ENCODE measurements around the gene AFAP1. TPM values are rescaled to one million over a fixed set of nuclear protein-coding genes. Genes with fewer than 3 reads are reported as not detected.

Gene AFAP1
- total RNA-seq, 1 donor from 2014 or later = 6.7 TPM

DNA sequence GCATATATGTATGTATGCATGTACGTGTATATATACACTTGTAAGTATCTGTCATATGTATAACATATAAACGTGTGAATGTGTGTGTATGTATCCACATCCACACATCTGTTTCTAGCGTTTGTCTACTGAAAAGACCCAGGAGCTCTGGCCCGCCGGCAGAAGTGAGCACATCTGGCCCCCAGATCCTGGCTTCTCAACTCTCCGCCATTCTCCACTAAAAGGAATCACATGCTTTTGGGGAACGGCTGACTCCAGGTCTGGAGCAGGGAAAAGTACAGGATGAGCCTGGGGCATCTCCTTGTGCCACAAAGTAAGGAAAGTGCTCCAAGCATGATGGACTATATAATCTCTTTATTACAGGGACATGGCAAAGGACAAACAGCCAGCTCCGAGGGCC is 143.7 kb downstream of the AFAP1 start:
- intact Hi-C loops (cut with micrococcal nuclease) = no loop called here

DNA sequence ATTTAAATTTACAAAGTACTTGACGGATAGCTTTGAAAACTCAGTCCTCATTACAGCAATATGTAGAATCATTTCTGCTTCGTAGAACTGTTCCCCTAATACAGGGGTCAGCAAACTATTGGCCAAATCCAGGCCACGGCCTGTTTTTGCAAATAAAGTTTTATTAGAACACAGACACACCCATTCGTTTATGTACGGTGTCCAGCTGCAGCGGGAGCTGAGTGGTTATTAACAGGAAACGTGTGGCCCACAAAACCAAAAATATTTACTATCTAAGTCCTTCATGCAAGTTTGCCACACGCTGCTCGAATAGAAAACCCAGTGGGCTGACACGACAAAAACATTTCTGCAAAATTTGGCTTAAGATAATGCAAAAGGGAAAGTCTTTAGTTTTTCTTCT is 146.5 kb downstream of the AFAP1 start:
- intact Hi-C loops (cut with micrococcal nuclease) = no loop called here

DNA sequence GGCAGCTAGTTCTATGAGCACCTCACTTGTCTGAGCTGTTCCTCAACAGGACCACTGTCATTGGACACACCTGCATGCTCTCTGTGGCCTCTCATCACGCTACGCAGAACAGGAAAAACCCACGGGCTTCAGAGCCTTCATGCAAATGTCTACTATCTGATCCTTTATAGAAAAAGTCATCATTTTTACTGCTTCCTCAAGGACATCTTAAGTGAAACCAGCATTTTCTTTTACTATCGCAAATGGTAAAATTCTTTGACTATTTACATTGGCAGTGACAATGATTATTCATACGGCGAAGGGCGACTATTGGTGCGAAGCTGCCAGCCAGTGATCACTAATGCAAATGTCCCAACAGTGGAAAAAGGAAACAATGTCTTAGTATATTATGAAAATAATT is 147.0 kb downstream of the AFAP1 start:
- intact Hi-C loops (cut with micrococcal nuclease) = no loop called here

DNA sequence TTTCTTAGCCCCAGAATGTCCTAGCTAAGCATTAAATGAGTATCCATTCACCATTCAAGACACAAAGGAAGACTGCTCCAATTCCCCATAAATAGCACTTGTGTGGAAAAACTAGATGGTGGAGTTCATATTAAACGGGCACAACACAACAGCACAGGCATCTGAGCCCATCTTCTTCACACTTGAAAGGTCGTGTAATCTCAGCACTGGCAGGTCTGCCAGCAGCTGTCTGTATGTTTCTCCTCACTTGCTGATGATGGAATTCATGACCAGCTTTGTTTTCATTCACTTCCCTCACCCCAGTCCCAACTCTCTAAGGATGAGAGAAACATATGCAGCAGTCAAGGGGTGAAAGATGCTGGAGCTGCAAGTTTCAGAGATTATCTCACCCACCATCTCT is 148.7 kb downstream of the AFAP1 start:
- intact Hi-C loops (cut with micrococcal nuclease) = no loop called here

DNA sequence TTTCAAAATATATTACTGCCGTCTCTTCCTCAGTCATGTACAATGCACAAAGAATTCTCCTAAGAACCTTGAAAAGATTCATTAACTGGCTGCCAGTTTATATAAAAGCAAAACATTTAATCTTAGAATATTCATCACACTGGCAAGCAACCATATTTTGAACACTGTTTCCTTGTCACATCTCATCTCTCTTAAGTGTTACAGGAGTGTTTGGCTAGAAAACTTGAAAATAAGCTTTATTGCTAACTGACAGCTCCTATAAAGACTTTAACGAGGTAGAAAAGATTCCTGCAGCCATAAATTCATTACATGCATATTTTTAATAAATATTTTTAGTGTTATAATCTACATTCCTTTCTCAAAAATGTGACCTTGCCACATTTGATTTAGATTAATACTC is 149.6 kb downstream of the AFAP1 start:
- intact Hi-C loops (cut with micrococcal nuclease) = no loop called here

DNA sequence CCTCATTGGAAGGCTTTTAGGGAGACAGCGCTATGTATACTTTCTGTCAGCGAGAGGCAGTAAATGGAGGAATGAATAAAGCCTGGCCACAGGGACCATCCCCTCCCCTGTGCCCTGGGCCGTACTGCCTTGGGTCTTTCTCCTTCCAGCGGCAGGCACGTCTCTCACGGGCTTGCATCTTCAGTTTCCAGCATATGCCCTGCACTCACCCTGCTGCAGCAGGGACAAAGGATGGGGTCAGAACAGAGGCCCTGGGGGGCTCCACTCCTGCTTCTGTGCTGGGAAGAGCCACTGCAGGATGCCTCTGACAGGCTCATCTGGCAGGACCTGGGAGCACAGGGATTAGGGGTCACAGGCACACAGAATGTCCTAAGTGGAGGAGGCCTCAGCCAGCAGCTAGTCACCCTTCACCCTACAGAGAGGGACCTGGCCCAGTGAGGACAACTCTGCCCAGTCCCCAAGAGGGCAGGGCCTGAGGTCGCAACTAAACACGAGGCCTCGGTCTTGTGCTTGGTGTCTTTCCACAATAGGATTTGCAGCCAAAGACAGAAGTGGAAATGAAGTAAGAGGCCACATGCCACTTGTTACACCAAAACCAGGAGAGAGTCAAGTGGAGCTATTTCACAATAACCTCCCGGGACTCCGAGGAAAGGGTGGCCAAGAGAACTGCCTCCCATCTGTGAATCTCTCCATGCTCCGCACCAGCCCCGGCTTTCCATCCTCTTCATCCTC is 150.8 kb downstream of the AFAP1 start:
- intact Hi-C loops (cut with micrococcal nuclease) = no loop called here

DNA sequence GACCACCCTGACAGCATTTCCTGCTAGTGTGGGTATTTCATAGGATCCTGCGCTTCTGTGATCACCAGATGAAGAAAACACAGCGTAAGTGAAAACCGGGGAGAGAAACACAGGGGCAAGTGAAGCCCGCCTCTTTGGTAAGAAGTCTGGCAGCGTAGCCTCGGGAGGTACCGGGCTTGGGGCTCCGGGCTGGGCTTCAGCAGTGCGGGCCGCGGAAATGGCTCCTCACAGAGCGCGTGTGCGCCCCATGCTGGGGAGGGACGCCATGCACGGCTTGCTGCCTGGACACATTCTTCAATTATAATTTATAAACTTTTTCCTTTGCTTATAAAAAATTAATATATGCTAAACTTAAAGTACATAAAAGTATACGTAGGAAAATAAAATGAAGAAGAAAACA is 151.5 kb downstream of the AFAP1 start:
- intact Hi-C loops (cut with micrococcal nuclease) = no loop called here

DNA sequence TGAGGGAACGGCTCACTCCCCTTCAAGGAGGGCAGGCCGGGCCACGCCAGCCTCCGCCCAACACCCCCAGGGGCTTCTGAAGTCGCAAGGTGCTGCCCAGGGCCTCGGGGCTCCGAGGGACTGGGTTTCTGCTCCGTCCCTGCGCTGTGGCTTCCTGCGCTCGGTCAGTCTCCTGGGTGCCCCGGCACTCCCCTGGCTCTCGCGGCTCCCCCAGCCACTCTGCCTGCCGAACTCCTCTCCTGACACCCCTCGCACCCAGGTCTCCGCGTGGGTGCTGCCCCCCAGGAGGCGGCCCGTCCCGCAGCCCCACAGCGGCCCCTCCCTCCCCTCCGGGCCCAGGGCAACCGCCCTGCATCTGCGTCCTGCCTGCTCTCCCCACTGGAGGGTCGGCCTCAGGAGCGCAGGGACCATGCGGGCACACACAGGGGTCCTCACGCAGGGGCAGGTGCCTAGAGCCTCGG is 151.9 kb downstream of the AFAP1 start:
- intact Hi-C loops (cut with micrococcal nuclease) = no loop called here

DNA sequence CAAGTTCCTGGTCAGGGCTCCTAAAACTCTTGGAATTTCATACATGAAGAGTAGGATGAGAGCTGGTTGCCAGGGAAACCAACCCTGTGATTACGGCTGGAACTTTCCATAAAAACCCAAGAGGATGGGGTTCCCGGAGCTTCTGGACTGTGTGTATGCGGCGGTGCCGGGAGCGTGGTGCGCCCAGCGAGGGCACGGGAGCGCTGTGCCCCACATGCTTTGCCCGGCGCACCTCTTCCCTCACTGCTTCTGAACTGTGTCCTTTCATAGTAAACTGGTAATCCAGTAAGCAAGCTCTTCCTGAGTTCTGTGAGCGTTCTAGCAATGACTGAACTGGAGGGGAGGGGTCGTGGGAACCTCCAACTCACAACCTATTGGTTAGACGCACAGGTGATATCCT is 152.6 kb downstream of the AFAP1 start:
- intact Hi-C loops (cut with micrococcal nuclease) = no loop called here

DNA sequence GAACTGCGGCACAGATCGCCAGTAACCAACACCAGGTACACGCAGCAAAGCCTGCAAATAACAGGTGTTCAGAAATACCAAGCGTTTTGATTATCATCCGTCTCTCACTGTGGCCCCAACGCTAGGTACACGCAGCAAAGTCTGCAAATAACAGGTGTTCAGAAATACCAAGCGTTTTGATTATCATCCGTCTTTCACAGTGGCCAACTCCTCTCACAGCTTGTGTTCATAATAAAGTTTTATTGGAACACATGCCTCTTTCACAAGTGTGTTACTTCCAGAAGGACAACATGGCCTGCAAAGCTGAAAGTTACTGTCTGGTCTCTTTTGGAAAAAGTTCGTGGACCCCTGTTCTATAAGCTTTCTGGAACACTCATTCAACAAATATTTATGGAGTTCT is 153.1 kb downstream of the AFAP1 start:
- intact Hi-C loops (cut with micrococcal nuclease) = no loop called here

DNA sequence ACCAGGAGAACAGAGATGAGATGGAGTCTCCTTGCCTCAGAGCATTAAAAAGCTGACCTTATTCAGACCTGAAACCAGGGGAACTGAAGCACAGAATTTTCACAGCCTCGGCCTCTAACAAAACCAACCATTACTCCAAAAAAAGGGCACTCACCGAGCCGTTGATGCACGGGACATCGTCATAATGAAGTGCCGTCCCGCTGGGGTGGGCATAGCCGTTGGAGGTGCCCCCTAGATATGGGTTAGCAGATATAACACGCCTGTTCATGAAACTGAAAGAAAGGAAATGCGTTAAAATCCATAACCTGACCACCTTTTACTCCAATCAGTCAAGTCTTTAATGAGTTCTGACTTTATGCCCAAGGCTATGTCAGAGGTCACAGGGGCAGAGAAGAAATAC is 153.6 kb downstream of the AFAP1 start:
- intact Hi-C loops (cut with micrococcal nuclease) = no loop called here

DNA sequence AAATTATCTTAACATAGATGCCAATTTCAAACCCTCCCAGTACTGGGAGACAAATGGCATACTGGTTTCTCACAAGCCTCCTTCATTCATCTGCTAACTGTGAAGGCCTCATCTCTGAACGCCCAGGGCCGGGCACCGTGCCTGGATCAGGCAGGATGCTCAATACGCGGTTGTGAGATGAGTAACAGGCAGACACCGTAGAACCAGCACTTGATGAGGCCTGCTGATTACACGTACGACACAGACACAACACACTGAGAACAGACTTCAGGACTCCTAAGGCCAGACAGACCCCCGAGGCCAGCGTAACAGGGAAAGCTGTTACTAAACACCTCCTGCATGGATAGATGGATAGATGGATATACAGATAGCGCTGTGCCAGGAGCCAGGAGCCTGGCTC is 154.6 kb downstream of the AFAP1 start:
- intact Hi-C loops (cut with micrococcal nuclease) = no loop called here

DNA sequence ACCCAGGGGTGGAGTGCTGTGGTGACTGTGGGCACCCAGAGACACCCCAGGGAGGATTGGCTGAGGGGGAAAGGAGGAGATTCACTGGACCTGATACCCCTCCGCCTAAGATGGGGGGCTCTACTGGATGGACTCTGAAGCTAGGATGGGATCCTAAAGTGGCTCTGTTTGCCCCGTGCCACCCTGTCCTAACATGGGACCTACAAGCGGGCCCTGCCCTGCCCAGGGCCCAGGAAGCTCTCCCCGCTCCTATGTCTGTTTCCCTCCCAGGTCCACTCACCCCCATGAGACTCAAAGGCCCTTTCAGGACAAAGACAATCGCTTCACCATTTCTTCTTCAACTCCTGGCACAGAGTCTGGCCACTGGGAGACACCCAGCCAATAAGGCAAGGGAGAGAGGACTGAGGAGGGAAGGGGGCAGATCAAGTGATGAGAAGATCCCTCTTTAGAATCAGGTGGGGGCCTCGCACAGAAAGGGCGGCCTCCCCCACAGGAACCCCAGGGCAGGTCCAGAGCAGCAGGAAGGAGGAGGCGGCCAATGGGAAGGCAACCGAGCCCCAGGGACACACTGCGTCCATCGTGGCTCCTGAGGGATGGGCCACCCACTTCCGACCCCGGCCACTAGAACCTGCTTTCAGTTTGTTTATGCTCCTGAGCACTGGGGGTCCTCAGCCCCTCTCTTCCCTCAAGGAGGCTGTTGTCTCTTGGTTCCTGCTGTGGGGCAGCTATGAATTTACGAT is 155.4 kb downstream of the AFAP1 start:
- intact Hi-C loops (cut with micrococcal nuclease) = no loop called here

DNA sequence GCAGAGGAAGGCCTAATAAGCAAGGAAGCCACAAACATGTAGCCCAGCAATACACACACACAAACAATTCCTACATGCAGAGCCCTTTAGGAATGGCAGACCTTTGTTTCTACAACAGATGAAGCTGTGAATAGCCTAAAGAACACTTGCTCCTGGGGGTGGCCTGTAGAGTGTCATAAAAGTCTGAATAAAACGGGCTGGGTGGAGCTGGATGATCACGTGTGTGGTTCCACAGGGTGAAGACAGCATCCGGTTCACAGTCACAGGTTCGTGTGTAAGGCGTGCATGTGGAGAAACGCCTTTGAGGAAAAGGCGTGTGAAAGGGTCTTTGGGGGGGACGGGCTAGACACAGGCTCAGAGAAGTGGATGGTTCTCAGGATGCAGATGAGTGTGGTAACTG is 156.1 kb downstream of the AFAP1 start:
- intact Hi-C loops (cut with micrococcal nuclease) = no loop called here

DNA sequence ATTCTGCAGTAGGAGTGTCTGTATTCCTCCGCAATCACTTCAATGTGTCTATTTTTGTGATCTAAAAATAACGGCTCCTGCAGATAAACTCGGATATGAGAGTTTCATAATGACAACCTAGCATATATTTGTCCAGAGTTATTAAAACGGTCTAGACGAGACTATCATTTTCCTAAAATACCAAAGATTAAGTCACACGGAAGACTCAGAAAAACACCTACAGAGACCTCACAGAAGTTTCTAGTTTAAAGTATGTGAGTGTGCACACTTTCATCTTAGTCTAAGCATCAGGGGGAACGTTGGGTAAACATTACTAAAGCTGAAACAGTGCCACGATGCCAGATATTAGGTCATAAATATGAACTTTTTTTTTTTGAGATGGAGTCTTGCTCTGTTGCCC is 156.9 kb downstream of the AFAP1 start:
- intact Hi-C loops (cut with micrococcal nuclease) = no loop called here

DNA sequence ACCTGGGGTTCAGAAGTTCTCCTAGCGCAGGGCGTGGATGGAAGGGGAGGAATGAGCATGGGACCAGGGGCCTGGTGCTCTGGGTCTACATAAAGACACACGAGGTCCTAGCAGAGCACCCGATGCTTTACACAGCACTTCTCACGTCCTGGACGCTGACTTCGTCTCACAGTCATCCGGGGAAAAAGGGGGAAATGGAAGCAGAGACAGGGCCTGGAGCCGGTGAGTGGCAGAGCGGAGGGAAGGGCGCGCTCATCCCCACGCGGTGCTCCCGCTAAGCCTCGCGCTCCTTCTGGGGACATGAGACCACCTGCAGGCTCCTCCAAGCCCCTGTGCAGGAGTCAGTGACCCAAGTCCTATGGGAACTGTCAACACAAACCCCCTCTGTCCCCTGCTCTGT is 157.7 kb downstream of the AFAP1 start:
- intact Hi-C loops (cut with micrococcal nuclease) = no loop called here

DNA sequence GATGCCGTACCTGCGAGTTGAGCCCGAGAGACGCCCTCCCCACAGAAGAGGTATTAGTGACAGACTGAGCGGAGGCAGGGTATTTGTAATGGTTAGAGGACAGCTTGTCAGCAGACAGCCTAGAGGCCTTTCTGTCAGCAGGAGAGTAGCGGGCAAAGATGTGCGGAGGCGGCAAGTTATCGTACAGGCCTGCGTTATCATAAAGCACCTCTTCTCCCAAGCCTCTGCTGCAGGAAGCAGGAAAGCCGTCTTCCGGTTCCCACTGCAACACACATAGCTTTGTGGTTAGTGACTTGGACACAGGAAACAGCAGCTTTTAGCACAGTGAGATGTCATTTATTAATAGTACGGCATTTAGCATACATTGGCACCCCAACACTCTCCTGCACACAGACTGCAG is 158.3 kb downstream of the AFAP1 start:
- intact Hi-C loops (cut with micrococcal nuclease) = no loop called here

DNA sequence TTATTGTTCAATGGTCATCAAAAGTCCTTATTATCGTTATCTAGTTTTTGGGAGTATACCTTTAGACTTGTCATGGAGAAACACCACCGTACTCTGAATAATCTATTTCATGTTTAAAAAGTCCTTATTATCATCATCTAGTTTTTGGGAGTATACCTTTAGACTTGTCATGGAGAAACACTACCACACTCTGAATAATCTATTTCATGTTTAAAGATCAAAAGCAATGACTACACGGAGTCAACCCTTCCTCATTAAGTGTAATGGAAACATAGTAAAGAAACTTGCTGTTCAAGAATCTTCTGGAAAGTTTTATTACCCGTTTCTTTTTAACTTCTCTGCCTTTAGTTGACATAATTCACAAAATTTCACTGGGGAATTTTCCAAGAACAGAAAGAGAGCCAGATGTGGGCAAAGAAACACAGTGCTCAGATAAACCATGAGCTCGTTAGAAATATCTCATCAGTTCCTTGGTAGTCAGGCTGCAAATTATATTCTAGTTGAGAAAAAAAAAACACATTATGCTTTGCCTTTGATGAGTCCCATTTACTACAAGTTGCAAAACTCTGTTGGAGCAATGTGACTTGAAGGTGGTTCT is 158.8 kb downstream of the AFAP1 start:
- intact Hi-C loops (cut with micrococcal nuclease) = no loop called here

DNA sequence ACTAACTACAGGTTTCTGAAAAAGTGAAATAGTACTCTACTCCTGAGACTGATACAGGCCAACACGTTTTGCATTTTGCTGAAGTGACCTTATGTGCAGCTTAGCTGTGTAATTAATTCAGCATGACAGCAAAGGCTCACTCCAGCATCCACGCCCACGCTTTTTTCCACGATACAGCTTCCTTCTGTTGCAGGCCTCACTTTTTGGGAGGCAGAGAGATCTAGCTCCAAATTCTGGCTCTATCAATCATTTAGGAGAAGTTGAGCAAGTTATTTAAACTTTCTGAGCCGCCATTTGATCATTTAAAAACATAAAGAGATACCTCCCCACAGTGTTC is 160.3 kb downstream of the AFAP1 start:
- intact Hi-C loops (cut with micrococcal nuclease) = no loop called here

DNA sequence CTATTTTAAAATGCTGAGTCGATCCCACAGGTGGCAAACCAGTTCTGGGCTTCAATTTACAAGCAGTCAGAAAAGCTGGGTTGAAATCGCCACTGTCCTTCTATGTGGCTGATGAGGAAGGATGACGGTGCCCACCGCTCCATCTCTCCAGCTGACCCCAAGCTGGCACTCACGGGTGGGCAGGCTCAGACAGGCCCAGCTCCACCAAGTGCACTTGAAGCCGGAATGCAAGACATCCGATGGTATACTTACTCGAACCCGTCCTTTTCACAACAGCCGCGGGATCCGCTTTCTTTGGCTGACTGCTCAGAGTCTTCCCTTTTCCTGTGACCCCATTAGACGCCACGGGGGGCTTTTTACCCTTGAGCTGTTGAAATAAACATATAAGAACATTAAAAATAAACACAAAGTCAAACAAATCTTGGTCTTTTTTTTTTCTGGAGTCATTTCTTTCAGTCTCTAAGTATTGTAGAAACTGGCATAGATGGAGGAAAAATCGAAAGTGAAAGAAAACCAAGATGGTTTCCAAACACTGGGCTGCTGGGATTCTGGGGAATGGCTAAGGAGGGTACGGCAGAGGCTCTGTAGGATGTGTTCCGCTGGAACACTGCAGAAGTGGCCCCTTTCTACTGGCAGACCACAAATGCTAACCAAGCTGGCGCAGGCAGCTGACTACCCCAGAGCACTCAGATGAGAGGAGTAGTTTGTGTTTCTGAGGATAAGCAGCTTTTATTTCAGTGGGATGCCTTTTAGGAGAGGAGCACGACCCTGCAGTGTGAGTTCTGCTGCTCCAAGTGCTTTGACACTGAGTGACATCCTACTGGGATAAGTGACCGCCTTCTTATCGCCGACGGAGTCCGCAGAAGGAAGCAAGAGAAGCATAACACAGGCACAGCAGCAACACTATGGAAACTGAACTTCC is 160.9 kb downstream of the AFAP1 start:
- intact Hi-C loops (cut with micrococcal nuclease) = no loop called here

DNA sequence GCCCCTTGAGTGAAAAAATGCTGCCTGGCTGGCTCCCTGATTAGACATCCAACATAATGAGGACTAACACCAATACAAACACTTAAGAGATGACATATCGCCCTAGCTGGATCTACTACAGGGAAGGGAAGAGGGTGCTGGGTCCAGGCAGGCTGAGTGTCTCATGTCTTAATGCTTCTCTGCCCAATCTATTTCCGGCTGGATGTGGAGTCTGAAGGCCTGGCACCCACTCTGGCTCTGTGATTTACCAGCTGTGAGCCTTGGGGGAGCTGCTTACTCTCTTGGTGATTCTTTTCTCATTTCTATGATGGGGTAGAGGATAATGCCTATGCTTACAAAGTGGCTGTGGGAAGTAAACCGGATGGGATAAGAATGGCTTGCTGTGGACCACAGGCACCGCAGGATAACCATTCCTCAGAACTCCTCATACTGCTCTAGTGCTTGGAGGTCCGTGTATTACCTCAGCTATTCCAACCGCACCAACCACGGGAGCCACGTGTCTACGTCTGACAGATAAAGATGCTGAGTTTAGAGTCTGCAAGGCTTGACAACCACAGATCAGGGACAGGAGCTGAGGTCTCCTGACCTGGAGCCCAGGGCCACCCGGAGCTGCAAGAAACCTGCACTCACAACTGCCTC is 161.7 kb downstream of the AFAP1 start:
- intact Hi-C loops (cut with micrococcal nuclease) = no loop called here
